NCI-H146 treated with DMSO at 0.1 percent for 48 hours (cell line): ENCODE measurements around the gene TMPRSS11A.

ENCODE experiments used
- DNase-seq: peaks from one replicate; lab custom pipeline; 2025; ENCODE audit not compliant: unreplicated experiment; lab: John Stamatoyannopoulos, UW

The TMPRSS11A gene

DNA sequence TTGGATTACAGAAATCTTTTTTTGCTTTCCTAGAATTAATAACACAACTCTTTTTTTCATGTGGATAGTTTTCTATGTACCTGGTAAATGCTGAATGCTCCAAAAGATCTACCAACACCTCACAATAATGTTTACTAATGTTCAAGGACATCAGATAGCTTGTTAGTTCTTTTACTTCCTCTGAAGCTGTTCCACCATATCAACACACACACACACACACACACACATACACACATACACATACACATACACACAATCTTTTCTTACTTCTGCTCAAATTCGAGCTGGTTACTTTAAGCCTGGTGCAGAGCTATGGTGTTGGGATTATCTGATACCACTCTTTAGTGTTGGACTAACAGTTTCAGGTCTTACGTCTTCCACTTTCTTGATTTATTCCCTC lies 51.2 kb downstream of the TMPRSS11A start:
- no peak for DNase-seq

- no peak for DNase-seq
Observed at GRCh38 chr4:67911638-67912037, 51.7 kb downstream of the TMPRSS11A start.

- no peak for DNase-seq
Observed at GRCh38 chr4:67911141-67911540, 52.2 kb downstream of the TMPRSS11A start.

DNA sequence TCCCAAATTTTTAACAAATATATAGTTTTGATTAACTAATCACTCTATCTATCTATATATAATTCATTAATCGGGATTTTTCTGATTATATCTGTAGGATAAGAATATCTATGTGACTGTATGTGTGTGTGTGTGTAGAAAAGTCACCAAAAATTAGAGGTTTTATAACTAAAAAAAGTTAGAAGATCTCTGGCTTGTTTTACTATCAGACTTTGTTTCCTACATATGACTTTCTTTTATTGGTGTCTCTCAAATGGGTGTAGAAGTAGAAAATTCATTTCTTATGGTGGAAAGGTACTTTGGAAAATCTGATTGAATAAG lies 52.7 kb downstream of the TMPRSS11A start:
- DNase-seq: no peak

DNA sequence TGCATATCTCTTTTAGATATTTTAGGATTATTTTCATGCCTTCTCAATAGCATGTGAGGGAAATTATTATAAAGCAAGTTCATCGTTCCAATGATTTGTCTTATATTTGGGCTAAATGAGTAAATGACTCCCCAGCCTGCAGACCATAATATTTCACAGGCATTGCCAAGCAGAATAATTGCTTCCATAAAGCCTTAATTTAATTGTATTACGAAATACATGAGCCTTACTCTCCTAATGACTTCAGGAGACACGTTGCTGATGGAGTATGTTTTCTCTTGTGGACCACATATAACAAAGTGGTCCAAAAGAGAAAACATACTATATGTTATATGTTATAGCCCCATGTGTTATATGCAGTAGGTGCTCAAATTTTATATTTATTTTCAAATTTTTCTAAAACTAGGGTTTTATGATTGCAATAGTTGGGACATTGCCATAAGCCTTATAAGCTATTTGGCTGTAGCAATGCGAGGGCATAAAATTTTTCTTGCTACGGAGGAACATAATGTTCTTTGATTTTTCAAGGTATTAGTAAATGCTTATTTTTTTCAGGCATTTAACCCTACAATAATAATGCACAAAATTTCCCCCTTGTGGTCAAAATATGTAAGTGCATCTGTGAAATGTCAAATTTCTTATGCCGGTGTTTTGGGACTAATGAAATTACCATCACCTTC lies 53.2 kb downstream of the TMPRSS11A start:
- DNase-seq: no peak

DNA sequence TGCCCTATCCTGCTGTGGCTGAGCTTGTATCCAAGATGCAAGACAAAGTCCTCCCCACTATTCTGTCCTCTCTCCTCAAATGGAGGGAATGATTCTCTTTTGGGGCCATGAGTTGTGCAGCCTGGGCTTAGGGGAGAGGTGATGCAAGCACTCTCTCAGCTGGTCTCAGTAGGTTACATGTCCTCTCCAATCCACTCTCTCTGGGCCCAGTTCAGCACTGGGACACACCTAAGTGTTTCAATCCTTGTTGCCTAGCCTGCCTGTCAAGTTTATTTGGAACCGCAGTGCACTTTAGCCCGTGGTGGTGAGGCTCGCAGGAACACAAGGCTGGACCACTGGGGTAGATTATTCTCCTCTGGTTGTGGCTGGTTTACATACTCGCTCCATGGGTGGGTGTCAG lies 55.6 kb downstream of the TMPRSS11A start:
- DNase-seq: no peak

DNA sequence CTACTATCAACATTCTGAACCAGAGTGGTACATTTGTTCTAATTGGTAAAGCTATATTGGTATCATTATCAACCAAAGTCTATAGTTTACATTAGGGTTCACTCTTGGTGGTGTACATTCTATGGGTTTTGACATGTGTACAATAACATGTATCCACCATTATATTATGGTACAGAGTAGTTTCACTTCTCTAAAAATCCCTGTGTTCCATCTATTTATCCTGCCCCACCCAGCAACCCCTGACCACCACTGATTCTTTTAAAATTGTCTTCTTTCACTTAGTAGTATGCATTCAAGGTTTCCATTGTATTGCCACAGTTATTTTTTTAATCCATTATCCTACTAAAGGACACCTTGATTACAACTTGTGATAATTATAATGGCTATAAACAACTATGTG lies 64.2 kb downstream of the TMPRSS11A start:
- DNase-seq: no peak

- no peak for DNase-seq
Observed at GRCh38 chr4:67897686-67898085, 65.6 kb downstream of the TMPRSS11A start.

DNA sequence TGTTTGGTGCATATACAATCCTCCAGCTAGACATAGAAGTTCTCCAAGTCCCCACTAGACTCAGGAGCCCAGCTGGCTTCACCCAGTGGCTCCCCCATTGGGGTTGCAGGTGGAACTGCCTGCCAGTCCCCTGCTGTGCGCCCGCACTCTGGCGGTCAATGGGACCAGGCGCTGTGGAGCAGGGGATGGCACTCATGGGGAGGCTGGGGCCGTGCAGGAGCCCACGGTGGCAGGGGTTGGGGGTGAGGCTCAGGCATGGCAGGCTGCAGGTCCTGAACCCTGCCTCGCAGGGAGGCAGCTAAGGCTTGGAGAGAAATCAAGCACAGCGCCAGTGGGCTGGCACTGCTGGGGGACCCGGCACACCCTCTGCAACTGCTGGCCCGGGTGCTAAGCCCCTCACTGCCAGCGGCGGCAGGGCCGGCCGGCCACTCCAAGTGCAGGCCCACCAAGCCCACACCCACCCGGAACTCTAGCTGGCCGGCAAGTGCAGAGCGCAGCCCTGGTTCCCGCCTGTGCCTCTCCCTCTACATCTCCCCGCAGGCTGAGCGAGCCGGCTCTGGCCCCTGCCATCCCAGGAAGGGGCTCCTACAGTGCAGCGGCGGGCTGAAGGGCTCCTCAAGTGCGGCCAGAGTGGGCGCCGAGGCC lies 66.8 kb downstream of the TMPRSS11A start:
- no peak for DNase-seq

DNA sequence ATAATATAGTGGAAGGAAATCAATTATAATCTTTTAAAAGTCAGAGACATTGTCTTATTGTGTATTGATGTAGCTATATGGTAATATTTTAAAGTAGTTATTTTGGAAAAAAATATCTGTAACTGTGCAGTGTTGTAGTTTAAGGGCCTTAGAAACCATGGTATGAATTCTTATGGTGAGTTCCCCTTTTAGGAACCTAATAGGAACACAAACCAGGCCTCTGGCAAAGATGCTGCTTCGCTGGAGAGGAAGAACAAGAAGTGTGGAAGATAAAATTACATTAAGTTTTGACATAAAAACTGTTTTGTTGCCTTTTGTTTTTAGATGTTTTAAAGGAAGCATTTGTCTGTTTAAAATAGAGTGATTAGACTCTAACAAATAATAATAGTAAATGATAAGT lies 68.6 kb downstream of the TMPRSS11A start:
- DNase-seq: no peak

GRCh38 chr4:67892905-67893304 lies 70.4 kb downstream of the TMPRSS11A start:
- DNase-seq: no peak

- DNase-seq: no peak
Observed at GRCh38 chr4:67892253-67892652, 71.0 kb downstream of the TMPRSS11A start.

GRCh38 chr4:67891645-67892044 lies 71.6 kb downstream of the TMPRSS11A start:
- DNase-seq: no peak

GRCh38 chr4:67886281-67886680 lies 77.0 kb downstream of the TMPRSS11A start:
- no peak for DNase-seq

GRCh38 chr4:67885762-67886161 lies 77.5 kb downstream of the TMPRSS11A start:
- DNase-seq: no peak

DNA sequence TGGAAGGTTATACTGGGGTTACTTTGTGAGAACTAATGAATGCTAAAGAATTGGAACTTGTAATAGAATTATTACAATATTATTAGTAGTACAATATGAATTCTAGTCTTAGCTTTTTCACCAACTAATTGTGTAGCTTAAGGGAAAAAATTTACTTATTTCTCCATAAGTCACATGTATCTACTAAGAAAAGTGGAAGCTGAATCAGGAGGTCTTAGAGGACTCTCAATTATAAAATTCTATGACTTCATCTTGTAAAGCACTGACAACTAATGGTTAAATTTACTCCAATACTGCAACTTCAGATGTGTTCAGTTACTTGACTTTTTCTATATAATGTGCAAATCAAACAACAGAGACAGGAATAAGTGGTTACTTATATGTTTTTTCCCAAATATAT lies 78.6 kb downstream of the TMPRSS11A start:
- no peak for DNase-seq

- no peak for DNase-seq
Observed at GRCh38 chr4:67883902-67884301, 79.4 kb downstream of the TMPRSS11A start, which contains the start of gene TMPRSS11D. TMPRSS11D (minus strand) TSS chr4:67884002; CDS start chr4:67883933, 69 bp downstream.

GRCh38 chr4:67883458-67883857 lies 79.8 kb downstream of the TMPRSS11A start:
- no peak for DNase-seq

DNA sequence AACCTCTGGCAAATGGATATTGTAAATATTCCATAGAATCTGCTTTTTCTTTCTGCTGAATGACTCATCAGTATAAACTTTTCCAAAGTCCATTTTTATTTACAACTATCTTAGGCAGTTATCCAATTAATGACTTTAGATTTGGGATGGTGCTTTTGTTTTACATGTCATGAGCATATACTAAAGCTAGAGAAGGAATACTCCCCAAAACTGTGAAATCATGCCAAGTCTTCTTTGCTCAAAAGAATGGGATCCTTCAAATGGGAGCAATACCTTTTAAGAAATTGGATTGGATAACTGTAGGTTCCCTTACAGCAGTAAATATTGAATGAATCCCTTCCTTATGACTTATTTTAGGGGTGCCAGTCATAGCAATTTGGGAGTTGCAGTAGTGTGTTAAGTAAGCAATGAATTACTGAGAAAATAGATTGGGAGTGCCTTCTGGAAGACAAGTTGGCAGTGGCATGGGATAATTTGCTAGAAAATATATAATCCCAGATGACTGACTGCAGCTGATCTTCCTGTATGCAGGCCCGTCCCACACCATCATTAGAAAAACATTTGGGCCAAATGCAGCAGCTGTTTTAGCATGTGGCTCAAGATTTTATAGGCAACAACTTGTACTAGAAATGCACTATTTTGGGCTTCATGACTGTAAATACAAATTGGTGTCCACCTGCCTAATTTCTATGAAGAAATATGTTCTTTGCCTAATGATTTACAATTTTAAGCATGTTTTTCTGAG lies 82.3 kb downstream of the TMPRSS11A start:
- no peak for DNase-seq

GRCh38 chr4:67879486-67879885 lies 83.8 kb downstream of the TMPRSS11A start:
- no peak for DNase-seq

DNA sequence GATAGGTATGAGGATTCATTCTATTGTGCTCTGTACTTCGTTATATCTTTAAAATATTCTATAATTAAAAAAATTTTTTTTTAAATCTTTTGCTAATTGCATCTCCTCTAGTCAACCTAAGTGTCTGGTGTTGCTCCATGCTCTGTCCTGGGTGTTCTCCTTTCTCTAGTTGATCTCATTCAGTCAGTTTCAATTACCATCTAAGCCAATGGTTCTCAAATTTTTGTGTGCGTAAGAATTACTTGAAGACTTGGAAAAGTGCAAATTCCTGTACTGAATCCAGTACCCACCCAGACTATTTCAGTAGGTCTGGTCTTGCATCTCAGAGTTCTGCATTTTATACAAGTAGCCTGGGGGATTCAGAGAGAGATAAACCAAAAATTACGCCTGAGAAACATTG lies 86.2 kb downstream of the TMPRSS11A start:
- DNase-seq: no peak

- no peak for DNase-seq
Observed at GRCh38 chr4:67874986-67875385, 88.3 kb downstream of the TMPRSS11A start.
